GM12878 (cell line): Measurements from ENCODE around the gene COQ7. TPM values are rescaled to one million over a fixed set of nuclear protein-coding genes. Genes with fewer than 3 reads are reported as not detected.

Experiments used
- CBFB ChIP-seq: IDR thresholded peaks from 2 replicates; pipeline ENCODE4 v1.6.1; 2016; ENCODE audit warnings: antibody characterized with exemption, low read depth
- EP300 ChIP-seq, 2 experiments: fragments of 150-350 bp in 1 of 2; IDR thresholded peaks; 2 replicates each; pipeline ENCODE4 v1.6.1; 2011 to 2012; ENCODE audit warnings: low read depth in 2 of 2, low read length in 2 of 2, borderline replicate concordance in 1 of 2, improper control_type of control experiment in 1 of 2, inconsistent platforms in 1 of 2; ENCODE audit not compliant: control insufficient read depth in 1 of 2
- EZH2 ChIP-seq: IDR thresholded peaks from 2 replicates; pipeline ENCODE4 v1.6.1; 2012; ENCODE audit warnings: low read depth, mild to moderate bottlenecking, control low read depth, inconsistent platforms, low read length, borderline replicate concordance; ENCODE audit not compliant: control insufficient read depth
- SIN3A ChIP-seq: IDR thresholded peaks from 2 replicates; pipeline ENCODE4 v1.6.1; 2012; ENCODE audit warnings: low read depth, low read length, improper control_type of control experiment
- TCF3 ChIP-seq: IDR thresholded peaks from 2 replicates; pipeline ENCODE4 v1.6.1; 2012; ENCODE audit warnings: low read depth, mild to moderate bottlenecking, low read length, borderline replicate concordance; ENCODE audit not compliant: insufficient read depth
- polyA plus RNA-seq, 11 experiments: library from polyadenylated mRNA; depleted of rRNA in 4 of 11; unstranded in 6 of 11; stranded (reverse) in 5 of 11; fragments of >200 nt; fragmentation: Nextera tagmentation in 4 of 11; fragmentation: Illumina TruSeq in 1 of 11; extraction: Ambion mirVana in 4 of 11; extraction: Trizol in 1 of 11; gene quantifications; 1 replicate in 1 of 11; 2 replicates in 10 of 11; pipeline versions ENCODE4 v1.2.1 to v1.2.3, GENCODE V29; 2011 to 2016; ENCODE audit warnings: inconsistent platforms in 2 of 11, missing spikeins in 2 of 11, low read depth in 1 of 11
- total RNA-seq, 4 experiments: library from RNA; depleted of rRNA in 3 of 4; stranded (reverse); fragments of >200 nt in 3 of 4; fragmentation: Illumina TruSeq in 1 of 4; extraction: Trizol in 1 of 4; gene quantifications; 2 replicates each; pipeline versions ENCODE4 v1.2.1 to v1.2.3, GENCODE V29; 2013 to 2021
- TF ChIP-seq, protein P1 (sequence below): fragments of 450-650 bp; IDR thresholded peaks from 2 replicates; pipeline ENCODE4 v1.6.1; 2018; ENCODE audit warnings: borderline replicate concordance, mild to moderate bottlenecking; ENCODE audit not compliant: partially characterized antibody
- TF ChIP-seq, protein P2 (sequence below): fragments of 450-650 bp; IDR thresholded peaks from 2 replicates; pipeline ENCODE4 v1.6.1; 2017; ENCODE audit warnings: mild to moderate bottlenecking
- TF ChIP-seq, protein P3 (sequence below): IDR thresholded peaks from 2 replicates; pipeline ENCODE4 v1.6.1; 2011; ENCODE audit warnings: low read depth, low read length, improper control_type of control experiment, borderline replicate concordance

Gene COQ7
- total and polyA plus RNA-seq, 10 of the 15 experiments (the other 5 are each of a cell fraction or from before 2014, with no cell fraction given): 3.2 to 21.9 (median 13.0) TPM

DNA sequence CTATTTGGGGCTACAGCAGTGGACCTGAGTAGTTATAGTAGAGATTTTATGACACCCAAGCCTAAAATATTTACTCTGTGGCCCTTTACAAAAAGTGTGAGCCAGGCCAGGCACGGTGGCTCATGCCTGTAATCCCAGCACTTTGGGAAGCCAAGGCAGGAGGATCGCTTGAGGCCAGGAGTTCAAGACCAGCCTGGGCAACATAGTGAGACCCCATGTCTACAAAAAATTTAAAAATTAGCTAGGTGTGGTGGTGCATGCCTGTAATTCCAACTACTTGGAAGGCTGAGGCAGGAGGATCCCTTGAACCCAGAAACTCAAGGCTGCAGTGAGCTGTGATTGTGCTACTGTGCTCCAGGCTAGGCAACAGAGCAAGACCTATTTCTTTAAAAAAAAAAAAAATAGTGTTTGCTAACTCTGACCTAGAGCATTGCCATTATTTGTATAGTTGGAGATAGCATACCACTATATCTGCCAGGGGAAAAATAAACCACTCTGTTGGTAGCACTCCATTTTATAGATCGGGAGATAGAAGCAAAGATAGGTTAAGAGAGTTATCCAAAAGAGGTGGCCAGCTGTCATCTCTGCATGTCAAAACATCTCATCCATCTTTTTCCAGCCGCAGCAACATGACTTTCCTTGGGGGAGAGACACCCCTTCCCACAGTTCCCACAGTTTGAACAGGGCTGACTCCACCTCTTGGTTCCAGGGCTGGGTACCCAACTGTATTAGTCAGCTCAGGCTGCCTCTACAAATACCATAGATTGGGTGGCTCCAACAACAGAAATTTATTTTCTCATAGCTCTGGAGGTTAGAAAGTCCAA is 43.3 kb downstream of the COQ7 start (continued):
- TF ChIP-seq EZH2: no peak
- TF ChIP-seq EP300 (IDR thresholded peaks at IDR 0.05; ENCODE audit: borderline replicate concordance in 1 of 2, control insufficient read depth in 1 of 2, low read depth in 2 of 2, low read length in 2 of 2): no peak
- no peak for TF ChIP-seq TCF3
- TF ChIP-seq, protein P1, sequence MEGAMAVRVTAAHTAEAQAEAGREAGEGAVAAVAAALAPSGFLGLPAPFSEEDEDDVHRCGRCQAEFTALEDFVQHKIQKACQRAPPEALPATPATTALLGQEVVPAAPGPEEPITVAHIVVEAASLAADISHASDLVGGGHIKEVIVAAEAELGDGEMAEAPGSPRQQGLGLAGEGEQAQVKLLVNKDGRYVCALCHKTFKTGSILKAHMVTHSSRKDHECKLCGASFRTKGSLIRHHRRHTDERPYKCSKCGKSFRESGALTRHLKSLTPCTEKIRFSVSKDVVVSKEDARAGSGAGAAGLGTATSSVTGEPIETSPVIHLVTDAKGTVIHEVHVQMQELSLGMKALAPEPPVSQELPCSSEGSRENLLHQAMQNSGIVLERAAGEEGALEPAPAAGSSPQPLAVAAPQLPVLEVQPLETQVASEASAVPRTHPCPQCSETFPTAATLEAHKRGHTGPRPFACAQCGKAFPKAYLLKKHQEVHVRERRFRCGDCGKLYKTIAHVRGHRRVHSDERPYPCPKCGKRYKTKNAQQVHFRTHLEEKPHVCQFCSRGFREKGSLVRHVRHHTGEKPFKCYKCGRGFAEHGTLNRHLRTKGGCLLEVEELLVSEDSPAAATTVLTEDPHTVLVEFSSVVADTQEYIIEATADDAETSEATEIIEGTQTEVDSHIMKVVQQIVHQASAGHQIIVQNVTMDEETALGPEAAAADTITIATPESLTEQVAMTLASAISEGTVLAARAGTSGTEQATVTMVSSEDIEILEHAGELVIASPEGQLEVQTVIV: no peak
- TF ChIP-seq, protein P2, sequence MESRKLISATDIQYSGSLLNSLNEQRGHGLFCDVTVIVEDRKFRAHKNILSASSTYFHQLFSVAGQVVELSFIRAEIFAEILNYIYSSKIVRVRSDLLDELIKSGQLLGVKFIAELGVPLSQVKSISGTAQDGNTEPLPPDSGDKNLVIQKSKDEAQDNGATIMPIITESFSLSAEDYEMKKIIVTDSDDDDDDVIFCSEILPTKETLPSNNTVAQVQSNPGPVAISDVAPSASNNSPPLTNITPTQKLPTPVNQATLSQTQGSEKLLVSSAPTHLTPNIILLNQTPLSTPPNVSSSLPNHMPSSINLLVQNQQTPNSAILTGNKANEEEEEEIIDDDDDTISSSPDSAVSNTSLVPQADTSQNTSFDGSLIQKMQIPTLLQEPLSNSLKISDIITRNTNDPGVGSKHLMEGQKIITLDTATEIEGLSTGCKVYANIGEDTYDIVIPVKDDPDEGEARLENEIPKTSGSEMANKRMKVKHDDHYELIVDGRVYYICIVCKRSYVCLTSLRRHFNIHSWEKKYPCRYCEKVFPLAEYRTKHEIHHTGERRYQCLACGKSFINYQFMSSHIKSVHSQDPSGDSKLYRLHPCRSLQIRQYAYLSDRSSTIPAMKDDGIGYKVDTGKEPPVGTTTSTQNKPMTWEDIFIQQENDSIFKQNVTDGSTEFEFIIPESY: no peak
- no peak for TF ChIP-seq SIN3A
- TF ChIP-seq, protein P3, sequence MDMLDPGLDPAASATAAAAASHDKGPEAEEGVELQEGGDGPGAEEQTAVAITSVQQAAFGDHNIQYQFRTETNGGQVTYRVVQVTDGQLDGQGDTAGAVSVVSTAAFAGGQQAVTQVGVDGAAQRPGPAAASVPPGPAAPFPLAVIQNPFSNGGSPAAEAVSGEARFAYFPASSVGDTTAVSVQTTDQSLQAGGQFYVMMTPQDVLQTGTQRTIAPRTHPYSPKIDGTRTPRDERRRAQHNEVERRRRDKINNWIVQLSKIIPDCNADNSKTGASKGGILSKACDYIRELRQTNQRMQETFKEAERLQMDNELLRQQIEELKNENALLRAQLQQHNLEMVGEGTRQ: no peak
- TF ChIP-seq CBFB: no peak
